GM18907 (cell line): ENCODE results near the gene DLG5.

Experiments
- ATAC-seq: cut with Tn5 transposase; IDR thresholded peaks from one replicate; pipeline ENCODE4 v1.9.1; 2021; ENCODE audit warnings: mild to moderate bottlenecking, moderate library complexity; ENCODE audit not compliant: unreplicated experiment

The DLG5 gene

GRCh38 chr10:77844713-77845445 lies 81.7 kb downstream of the DLG5 start:
- ATAC-seq = no peak

- no peak for ATAC-seq
Observed at GRCh38 chr10:77844177-77844576, 82.4 kb downstream of the DLG5 start.

- no peak for ATAC-seq
Observed at GRCh38 chr10:77843264-77843663, 83.3 kb downstream of the DLG5 start.

GRCh38 chr10:77842652-77843212 lies 83.8 kb downstream of the DLG5 start:
- no peak for ATAC-seq

- ATAC-seq = no peak
Observed at GRCh38 chr10:77841711-77842375, 84.7 kb downstream of the DLG5 start.

- no peak for ATAC-seq
Observed at GRCh38 chr10:77840636-77841035, 85.9 kb downstream of the DLG5 start.

- ATAC-seq = no peak
Observed at GRCh38 chr10:77837925-77838595, 88.5 kb downstream of the DLG5 start.

- ATAC-seq = peak; percentile 83
Observed at GRCh38 chr10:77837248-77837924, 89.2 kb downstream of the DLG5 start.

GRCh38 chr10:77836299-77836820 lies 90.2 kb downstream of the DLG5 start:
- no peak for ATAC-seq

GRCh38 chr10:77835669-77836086 lies 90.9 kb downstream of the DLG5 start:
- no peak for ATAC-seq

- ATAC-seq = no peak
Observed at GRCh38 chr10:77834943-77835668, 91.4 kb downstream of the DLG5 start.

GRCh38 chr10:77834540-77834939 lies 92.0 kb downstream of the DLG5 start:
- ATAC-seq = no peak

- no peak for ATAC-seq
Observed at GRCh38 chr10:77833792-77834191, 92.8 kb downstream of the DLG5 start.

- ATAC-seq = no peak
Observed at GRCh38 chr10:77833225-77833624, 93.3 kb downstream of the DLG5 start.

GRCh38 chr10:77832238-77832637 lies 94.3 kb downstream of the DLG5 start:
- ATAC-seq = no peak

- ATAC-seq = no peak
Observed at GRCh38 chr10:77829356-77829755, 97.2 kb downstream of the DLG5 start.

- no peak for ATAC-seq
Observed at GRCh38 chr10:77828377-77828776, 98.2 kb downstream of the DLG5 start.

- no peak for ATAC-seq
Observed at GRCh38 chr10:77827366-77827765, 99.2 kb downstream of the DLG5 start.

GRCh38 chr10:77825965-77826364 lies 100.6 kb downstream of the DLG5 start:
- no peak for ATAC-seq

GRCh38 chr10:77824908-77825307 lies 101.6 kb downstream of the DLG5 start:
- ATAC-seq = no peak
